Stimulated activated CD8-positive, alpha-beta memory T cell treated with anti-CD3 and anti-CD28 coated beads, Interleukin-12 subunit alpha, Interleukin-12 subunit beta, amount 100 ng/mL, for 1 hour (primary cell): ENCODE measurements around the gene HOXA9.

ENCODE experiments used
- DNase-seq: peaks from one replicate; pipeline ENCODE4 v3.0.0-alpha.2; 2020; ENCODE audit warnings: low read depth

HOXA9 gene

GRCh38 chr7:27200761-27201579 is 35.6 kb upstream of the HOXA9 start:
- DNase-seq = no peak

GRCh38 chr7:27199849-27200760 is 34.8 kb upstream of the HOXA9 start, which contains the start of gene HOXA13:
TSS of gene HOXA13 (minus strand) at chr7:27200091. CDS start at chr7:27200077, 14 bp downstream.
- DNase-seq = no peak

- DNase-seq = no peak
Observed at GRCh38 chr7:27198871-27199801, 33.8 kb upstream of the HOXA9 start.

GRCh38 chr7:27198138-27198841 is 33.0 kb upstream of the HOXA9 start:
- no peak for DNase-seq

GRCh38 chr7:27197137-27198042 is 32.1 kb upstream of the HOXA9 start:
- no peak for DNase-seq

- peak; percentile 78 for DNase-seq
Observed at GRCh38 chr7:27196287-27196767, 31.0 kb upstream of the HOXA9 start.

GRCh38 chr7:27194686-27195379 is 29.5 kb upstream of the HOXA9 start:
- DNase-seq = no peak

- no peak for DNase-seq
Observed at GRCh38 chr7:27194002-27194352, 28.6 kb upstream of the HOXA9 start.

GRCh38 chr7:27193335-27194001 is 28.1 kb upstream of the HOXA9 start:
- DNase-seq = no peak

GRCh38 chr7:27192546-27193334 is 27.4 kb upstream of the HOXA9 start:
- no peak for DNase-seq

- DNase-seq = no peak
Observed at GRCh38 chr7:27191833-27192545, 26.7 kb upstream of the HOXA9 start.

- no peak for DNase-seq
Observed at GRCh38 chr7:27191161-27191731, 25.9 kb upstream of the HOXA9 start.

- DNase-seq = no peak
Observed at GRCh38 chr7:27189997-27190748, 24.8 kb upstream of the HOXA9 start.

GRCh38 chr7:27189295-27189996 is 24.1 kb upstream of the HOXA9 start:
- no peak for DNase-seq
